ELF-1 (cell line): ENCODE measurements around the gene DESI1.
A peak's percentile ranks its signal among the peaks of the same experiment; 100 is the strongest.
"Not testable (repeated sequence)": the region's sequence is repeated elsewhere in the genome, so short reads cannot be mapped to it uniquely, and the experiment has no call there.

Experiments used
- DNase-seq: peaks from one replicate; pipeline ENCODE4 v3.0.0-alpha.2; 2016; ENCODE audit warnings: low read depth, low spot score

The DESI1 gene

DNA sequence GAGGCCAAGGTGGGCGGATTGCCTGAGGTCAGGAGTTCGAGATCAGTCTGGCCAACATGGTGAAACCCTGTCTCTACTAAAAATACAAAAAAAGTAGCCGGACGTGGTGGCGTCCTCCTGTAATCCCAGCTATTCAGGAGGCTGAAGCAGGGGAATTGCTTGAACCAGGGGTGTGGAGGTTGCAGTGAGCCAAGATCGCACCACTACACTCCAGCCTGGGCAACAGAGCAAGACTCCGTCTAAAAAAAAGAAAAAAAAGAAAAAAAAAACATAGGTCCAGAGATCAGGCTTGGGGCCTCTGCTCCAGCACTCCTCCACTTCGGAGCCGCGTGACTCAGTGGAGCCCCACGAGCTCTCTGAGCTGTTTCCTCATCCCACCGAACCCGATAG lies 62.6 kb downstream of the DESI1 start:
- not testable (repeated sequence) for DNase-seq

GRCh38 chr22:41557401-41558240 lies 63.2 kb downstream of the DESI1 start:
- peak; percentile 35 for DNase-seq

GRCh38 chr22:41556561-41556960 lies 64.3 kb downstream of the DESI1 start:
- no peak for DNase-seq

DNA sequence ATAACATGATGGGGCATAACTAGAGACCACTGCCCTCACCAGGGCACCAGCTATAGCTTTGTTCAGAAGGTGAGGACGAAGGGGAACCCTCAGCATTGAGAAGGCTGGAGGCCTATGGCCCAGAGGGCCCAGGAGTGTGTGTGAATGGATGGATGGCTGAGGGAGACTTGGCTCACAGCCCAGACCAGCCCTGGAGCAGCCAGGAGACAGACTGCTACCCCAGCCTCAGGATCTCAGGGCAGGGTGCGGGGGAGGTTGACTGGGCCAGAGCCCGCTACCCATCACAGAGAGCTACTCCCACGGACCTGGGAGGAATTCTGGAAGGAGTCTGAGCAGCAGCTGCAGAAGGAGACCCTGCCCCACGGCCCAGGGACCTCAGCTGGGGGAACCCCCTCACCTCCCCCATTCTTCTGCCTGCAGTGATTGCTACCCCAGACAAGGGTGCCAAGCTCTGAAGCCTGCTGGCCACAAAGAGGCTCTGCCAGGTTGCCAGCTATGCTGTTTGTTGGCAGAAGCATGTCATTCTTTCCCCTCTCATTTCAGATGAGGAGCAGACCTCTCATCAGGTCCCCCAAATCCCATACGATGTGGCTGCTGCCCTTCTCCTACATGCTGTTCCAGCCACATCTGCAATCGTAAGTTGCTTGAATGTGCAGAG lies 65.4 kb downstream of the DESI1 start:
- DNase-seq: no peak

DNA sequence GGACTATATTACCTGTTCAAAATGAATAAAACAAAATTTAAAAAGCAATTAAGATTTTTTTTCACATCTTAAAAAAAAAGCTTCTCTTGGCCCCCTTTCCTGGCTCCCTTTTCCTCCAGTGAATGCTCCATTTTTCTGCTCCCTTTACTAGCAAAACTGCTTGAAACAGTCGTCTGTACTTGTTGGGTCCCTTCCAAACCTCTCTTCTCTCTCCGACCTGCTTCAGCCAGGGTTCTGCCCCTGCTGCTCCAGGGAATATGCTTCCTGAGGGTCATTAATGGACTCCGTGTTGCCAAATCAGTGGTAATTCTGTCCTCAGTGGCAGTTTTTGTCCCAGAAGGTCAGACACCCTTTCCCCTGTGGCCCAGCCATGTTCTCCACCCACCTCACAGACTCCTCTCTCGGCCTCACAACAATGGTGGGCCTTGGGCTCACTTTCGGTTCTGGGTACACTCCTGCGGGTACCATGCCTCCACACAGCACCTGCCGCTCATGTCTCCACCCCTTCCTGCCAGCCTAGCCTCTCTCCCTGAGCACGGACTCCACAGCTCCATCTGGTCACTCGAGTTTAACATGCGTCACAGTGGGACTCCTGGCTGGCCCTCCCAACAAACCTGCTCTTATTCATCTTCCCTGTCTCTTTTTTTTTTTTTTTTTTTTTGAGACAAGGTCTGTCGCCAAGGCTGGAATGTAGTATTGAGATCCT lies 68.8 kb downstream of the DESI1 start:
- DNase-seq: no peak

- no peak for DNase-seq
Measured at GRCh38 chr22:41550952-41551491, 69.8 kb downstream of the DESI1 start.

DNA sequence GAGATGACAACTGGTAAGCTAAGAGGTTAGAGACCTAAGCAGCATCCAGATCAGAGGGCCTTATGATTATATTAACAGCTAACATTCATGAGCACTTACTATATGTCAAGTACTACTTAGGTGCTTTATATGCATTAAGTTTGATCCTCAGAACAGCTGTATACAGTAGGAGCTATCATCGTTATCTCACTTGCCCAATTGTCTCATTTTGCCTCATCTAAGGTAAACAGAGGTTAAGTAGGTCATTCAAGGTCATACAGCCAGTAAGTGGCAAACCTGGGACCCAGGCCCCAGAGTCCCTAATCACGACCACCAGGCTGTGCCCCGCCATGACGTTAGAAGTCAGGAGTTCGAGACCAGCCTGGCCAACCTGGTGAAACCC lies 72.0 kb downstream of the DESI1 start:
- no peak for DNase-seq
